HG02852 (cell line): Measurements from ENCODE around the gene TPO.

ENCODE experiments used
- ATAC-seq: cut with Tn5 transposase; IDR thresholded peaks from one replicate; pipeline ENCODE4 v1.9.1; 2021; ENCODE audit warnings: mild to moderate bottlenecking, moderate library complexity; ENCODE audit not compliant: unreplicated experiment

The TPO gene

GRCh38 chr2:1446301-1446700 lies 33.0 kb downstream of the TPO start:
- no peak for ATAC-seq

DNA sequence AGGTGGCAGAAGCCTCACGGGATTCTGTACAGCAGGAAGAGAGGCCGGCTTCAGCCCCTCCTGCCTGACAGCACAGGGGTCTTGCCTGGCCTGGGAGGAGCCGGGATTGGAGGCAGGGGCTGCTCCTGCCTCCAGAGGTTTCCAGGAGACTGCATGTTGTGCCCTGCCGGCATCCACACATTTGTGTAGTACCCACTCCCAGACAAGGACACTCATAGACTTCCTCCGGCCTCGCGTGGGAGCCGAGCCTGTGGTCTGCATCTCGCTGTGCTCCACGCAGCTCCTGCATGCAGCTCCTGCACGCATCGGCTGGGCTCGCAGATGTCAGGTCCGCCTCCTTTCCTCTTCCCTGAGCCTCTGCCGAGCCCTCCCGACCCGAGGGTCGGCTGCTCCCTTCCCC lies 34.7 kb downstream of the TPO start:
- ATAC-seq = no peak

DNA sequence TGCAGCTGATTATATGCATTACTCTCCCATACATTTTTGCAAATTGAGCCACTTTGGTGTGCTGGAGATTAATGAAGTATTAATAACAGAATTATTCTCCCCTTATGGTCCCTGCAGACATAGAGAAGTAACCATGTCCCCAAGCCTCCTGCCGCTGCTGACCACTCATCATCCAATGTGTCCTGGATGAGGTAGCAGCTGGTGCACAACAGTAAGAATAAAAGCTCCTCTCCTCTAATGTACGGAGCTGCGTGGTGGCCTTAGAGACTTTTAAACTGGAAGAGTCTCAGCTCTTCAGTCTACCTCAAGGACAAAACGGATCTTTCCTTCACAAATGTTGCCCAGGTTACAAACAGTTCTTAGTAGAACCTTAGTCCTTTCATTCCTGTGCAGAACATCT lies 37.7 kb downstream of the TPO start:
- ATAC-seq = no peak

DNA sequence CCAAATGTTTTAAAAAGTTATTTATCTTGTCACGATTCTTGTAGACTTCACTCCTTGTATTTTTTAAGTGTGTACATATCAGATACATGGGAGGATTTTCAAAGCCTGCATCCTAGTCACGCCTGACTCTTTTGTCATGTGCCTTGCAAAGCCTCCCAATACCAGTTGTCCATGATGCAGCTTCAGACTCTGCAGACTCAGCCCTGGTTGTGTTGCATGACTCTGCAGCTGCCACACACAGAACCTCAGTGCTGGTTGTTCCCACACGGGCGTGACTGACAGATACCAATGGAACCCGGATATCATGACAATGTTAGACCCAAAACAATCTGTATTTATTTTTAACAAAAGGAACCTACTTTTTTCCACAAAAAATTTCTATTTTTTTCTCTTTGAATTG lies 38.2 kb downstream of the TPO start:
- no peak for ATAC-seq

GRCh38 chr2:1453561-1453960 lies 40.3 kb downstream of the TPO start:
- ATAC-seq = no peak

DNA sequence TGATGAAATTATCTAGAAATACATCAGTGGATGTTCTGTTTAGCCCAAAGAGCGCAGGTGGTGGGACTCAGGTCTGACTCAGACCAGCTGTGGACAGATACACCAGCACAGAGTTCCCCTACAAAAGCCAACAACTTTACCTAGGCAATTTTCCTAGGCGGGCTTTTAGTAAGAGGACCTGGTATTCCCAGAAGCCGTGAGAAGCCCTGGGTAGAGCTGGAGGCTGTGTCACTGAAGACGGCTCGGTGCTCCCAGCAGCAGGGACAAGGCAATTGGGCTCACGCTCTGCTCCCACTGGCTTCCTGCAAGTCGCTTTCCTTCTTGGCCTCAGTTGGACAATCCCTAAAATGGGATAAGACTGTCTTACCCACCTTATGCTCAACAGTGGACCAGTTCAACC lies 41.1 kb downstream of the TPO start:
- no peak for ATAC-seq

- no peak for ATAC-seq
Observed at GRCh38 chr2:1455466-1455865, 42.2 kb downstream of the TPO start.

- ATAC-seq = no peak
Observed at GRCh38 chr2:1458432-1458831, 45.2 kb downstream of the TPO start.

- no peak for ATAC-seq
Observed at GRCh38 chr2:1459727-1460126, 46.5 kb downstream of the TPO start.

DNA sequence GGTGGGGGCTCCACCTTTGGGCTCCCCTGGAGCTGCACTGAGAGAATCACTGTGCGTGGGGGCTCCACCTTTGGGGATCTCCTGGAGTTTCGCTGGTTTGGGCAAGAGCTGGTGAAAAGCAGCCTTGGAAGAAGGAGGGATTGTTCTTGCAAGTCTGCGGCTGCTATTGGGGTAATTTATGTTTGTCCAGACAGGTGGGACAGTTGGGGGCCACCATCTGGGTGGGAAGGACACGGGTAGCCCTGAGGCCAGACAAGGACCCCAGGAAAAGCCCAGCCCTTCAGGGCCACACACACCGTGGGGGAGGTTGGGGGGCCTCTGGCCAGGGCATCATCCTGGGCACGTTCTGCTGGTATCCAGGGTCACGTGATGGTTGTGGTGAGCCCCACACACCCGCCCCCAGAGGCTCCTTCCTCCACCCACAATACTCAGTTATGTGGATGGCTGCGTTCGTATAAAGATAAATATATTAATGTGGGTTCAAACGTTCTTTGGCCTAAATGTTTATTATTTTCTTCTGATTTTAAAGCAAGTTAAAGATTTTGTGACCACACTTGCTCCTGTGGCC lies 47.7 kb downstream of the TPO start:
- no peak for ATAC-seq

GRCh38 chr2:1461507-1462390 lies 48.5 kb downstream of the TPO start:
- ATAC-seq = no peak

DNA sequence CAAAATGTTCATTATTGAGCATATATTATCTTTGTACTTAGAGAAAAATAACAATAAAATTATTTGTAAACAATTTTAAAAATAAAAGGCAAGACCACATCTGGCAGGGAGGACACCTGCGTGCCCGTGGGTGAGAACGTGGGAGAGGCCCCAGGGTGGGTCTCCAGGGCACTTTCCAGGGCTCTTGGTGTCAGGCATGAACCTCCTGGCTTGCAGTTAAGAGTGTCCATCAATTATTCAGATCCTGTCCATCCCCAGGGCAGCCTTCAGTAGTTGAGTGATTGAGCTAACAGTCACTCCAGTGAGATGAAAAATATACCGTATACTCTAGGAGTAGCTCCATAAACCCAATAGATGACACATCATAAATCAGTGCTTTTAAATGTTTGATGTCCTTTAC lies 49.7 kb downstream of the TPO start:
- ATAC-seq = no peak

DNA sequence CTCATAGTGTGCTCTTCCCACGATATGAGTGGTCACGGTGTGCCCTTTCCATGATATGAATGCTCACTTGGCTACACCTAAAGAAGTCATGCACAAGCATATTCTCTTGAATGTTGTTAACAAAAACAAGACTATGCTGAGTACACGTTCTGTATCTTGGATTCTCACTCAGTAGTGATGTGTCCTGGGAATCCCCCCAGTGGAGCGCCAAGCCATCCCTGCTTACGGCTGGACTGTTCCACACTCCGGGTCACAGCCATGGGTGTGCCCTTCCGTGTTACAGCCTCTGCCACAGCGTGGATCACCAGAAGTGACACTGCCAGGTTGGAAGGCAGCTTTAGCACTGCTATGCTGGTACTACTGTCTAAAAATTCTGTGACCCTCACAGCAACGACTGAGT lies 59.1 kb downstream of the TPO start:
- no peak for ATAC-seq

- no peak for ATAC-seq
Observed at GRCh38 chr2:1476617-1477195, 63.4 kb downstream of the TPO start.

DNA sequence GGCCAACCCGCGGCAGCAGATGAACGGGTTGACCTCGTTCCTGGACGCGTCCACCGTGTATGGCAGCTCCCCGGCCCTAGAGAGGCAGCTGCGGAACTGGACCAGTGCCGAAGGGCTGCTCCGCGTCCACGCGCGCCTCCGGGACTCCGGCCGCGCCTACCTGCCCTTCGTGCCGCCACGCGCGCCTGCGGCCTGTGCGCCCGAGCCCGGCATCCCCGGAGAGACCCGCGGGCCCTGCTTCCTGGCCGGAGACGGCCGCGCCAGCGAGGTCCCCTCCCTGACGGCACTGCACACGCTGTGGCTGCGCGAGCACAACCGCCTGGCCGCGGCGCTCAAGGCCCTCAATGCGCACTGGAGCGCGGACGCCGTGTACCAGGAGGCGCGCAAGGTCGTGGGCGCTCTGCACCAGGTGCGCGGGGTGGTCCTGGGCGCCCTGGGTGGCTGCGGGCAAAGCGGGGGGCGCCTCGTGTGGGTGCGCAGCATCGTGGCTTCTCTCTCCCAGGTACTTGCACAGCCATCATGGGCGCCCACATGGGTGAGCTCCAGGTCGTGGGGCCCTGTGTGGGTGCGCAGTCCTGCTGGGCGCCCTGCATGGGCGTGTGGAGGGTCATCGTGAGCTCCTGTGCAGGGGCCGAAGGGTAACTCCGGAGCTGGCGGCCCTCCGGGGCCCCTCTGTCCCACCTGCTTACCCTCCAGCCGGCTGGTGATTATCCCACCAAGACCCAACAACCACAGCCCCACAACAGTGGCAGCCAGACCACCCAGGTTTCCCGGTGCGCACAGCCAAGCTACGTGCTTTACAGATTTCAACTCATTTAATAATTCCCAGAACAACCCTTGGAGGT lies 64.2 kb downstream of the TPO start:
- ATAC-seq = no peak

DNA sequence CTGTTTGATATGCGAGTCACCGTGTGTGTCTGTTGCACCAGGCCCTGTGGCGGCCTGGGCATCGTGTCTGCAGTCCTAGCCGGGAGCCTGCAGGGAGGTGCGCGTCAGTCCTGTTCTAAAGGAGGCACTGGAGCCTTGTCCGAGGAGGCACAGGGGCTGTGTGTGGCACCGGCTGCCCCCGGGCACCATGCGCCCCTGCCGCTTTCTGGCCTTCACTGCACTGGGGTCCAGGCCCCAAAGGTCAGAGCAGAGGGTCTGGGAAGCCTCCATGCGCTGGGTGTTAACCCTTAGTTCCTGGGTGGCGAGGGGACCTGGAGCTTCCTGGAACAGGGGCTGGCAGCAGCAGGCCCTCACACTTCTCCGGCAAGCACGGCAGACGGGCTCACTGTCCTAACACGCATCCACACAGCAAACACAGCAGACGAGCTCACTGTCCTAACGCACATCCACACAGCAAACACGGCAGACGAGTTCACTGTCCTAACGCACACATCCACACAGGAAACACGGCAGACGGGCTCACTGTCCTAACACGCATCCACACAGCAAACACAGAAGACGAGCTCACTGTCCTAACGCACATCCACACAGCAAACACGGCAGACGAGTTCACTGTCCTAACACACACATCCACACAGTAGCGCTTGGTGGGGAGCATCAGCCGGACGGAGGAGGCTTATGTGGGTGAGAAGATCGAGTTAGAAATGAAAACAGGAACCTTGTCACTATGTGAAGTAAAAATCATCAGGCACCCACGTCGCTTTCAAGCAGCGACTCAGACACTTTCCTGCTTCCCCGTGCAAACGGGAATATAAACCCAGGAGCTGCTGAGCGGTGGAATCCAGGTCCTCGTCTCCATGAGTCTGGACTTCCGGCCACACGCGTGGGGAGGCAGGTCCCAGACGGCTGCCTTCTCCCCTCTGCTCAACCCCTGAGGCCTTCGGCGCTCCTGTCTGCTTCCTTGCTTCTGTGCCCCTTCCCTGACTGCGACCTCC lies 65.3 kb downstream of the TPO start:
- ATAC-seq = no peak

- no peak for ATAC-seq
Observed at GRCh38 chr2:1479346-1479745, 66.1 kb downstream of the TPO start.

DNA sequence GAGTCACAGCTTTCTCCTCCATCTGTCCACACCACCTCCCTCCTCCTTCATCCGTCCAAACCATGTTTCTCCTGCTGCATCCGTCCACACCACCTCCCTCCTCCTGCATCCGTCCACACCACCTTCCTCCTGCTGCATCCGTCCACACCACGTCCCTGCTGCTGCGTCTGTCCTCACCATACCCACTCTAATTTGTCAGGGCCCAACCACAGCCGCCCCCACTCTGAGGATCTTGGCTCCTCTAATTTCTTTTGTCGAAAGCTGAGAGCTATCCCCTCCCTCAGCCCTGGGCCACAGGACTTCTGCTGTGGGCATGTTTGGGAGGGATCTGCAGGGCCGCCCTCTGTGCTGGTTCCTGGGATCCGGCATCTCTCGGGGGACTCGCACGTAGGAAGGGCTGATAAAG lies 67.4 kb downstream of the TPO start:
- ATAC-seq = no peak

DNA sequence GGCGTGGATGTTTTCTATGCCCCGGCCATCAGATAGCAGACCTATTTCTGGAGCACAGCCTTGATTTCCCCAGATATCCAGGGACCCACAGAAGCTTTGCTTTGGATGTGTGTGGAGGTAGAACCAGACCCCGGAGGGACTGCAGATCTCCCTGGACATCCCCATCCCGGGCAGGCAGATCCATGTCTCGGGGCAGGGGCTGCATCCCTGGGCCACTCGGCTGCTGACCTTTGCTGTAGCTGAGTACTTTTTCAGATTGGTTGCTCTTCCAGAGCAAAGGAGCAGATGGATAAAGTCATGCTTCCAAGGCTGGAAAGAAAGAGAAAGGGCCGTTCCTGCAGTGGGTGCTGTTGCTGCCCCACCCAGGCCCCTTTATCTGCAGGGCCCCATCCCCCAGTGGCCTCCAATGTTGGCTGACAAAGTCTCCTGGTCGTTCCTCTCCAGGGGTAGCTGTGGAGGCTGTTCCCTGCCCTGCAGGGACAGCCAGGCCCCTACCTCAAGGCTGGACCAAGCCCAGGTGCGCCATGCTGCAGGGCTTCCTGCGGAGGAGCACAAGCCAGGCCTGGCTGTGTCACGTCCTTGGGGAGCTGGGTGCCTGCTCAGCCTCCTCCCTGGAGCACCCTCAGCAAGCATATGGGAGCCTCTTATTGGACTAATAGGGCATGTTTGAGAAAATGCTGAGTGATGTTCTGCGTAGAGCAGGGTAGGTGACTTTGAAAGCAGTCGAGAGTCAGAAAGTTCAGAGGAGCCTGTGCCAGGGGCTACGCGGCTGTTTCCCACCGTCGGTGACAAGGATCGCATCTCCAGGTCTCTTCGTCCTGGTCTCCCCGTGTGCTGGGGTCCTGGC lies 68.4 kb downstream of the TPO start:
- ATAC-seq = no peak
